GM23338 (cell line): ENCODE results near the gene GRAMD1C. TPM values are rescaled to one million over a fixed set of nuclear protein-coding genes. Genes with fewer than 3 reads are reported as not detected.

Experiments
- ATAC-seq: fragments of 200-7000 bp; cut with Tn5 transposase; 3 replicates; pipeline ENCODE4 v1.9.1; 2020
- DNase-seq: peaks from one replicate; pipeline ENCODE4 v3.0.0-alpha.2; 2015; ENCODE audit warnings: low spot score
- H2AFZ ChIP-seq: fragments of 200-600 bp; sonication (generic); 2 replicates; pipeline ENCODE4 v1.8.0; 2016; ENCODE audit warnings: antibody characterized with exemption, mild to moderate bottlenecking, moderate library complexity
- H3F3A ChIP-seq: fragments of 200-600 bp; sonication (generic); replicated peaks from 2 replicates; pipeline ENCODE4 v1.8.0; 2017; ENCODE audit warnings: antibody characterized with exemption, mixed run types, low read depth
- H3K27ac ChIP-seq: fragments of 200-600 bp; sonication (generic); 2 replicates; pipeline ENCODE4 v1.6.1; 2016; ENCODE audit warnings: low read depth
- H3K27me3 ChIP-seq: fragments of 200-600 bp; sonication (generic); 2 replicates; pipeline ENCODE4 v1.8.0; 2016; ENCODE audit warnings: mild to moderate bottlenecking, mixed run types, moderate library complexity; ENCODE audit not compliant: insufficient read depth
- H3K36me3 ChIP-seq: fragments of 200-600 bp; sonication (generic); 2 replicates; pipeline ENCODE4 v1.8.0; 2016; ENCODE audit warnings: mild to moderate bottlenecking; ENCODE audit not compliant: insufficient read depth
- H3K4me1 ChIP-seq: fragments of 200-600 bp; sonication (generic); 2 replicates; pipeline ENCODE4 v1.8.0; 2016; ENCODE audit warnings: mild to moderate bottlenecking, moderate library complexity; ENCODE audit not compliant: insufficient read depth
- H3K4me2 ChIP-seq: fragments of 200-600 bp; sonication (generic); 2 replicates; pipeline ENCODE4 v1.7.1; 2017; ENCODE audit warnings: mixed run types
- H3K4me3 ChIP-seq: fragments of 200-600 bp; sonication (generic); 2 replicates; pipeline ENCODE4 v1.6.1; 2016; ENCODE audit warnings: mixed run types
- H3K79me2 ChIP-seq: fragments of 200-600 bp; sonication (generic); replicated peaks from 2 replicates; pipeline ENCODE4 v1.8.0; 2017; ENCODE audit warnings: mild to moderate bottlenecking; ENCODE audit not compliant: insufficient read depth
- H3K9me2 ChIP-seq: fragments of 200-600 bp; sonication (generic); 2 replicates; pipeline ENCODE4 v1.8.0; 2017; ENCODE audit not compliant: insufficient read depth
- H4K20me1 ChIP-seq: fragments of 200-600 bp; sonication (generic); replicated peaks from 2 replicates; pipeline ENCODE4 v1.8.0; 2017; ENCODE audit warnings: mild to moderate bottlenecking; ENCODE audit not compliant: insufficient read depth
- H3K27ac Mint-ChIP-seq: 2 replicates; pipeline ENCODE4 v1.8.0; 2020; ENCODE audit warnings: inconsistent platforms, mild to moderate bottlenecking, moderate library complexity, mixed read lengths
- H3K27me3 Mint-ChIP-seq: 3 replicates; pipeline ENCODE4 v1.8.0; 2022; ENCODE audit warnings: low read depth, mild to moderate bottlenecking, moderate library complexity, mixed read lengths, inconsistent platforms; ENCODE audit not compliant: insufficient read depth, poor library complexity
- H3K36me3 Mint-ChIP-seq: 3 replicates; pipeline ENCODE4 v1.8.0; 2021; ENCODE audit warnings: low read depth, mild to moderate bottlenecking, inconsistent platforms, moderate library complexity, mixed read lengths
- H3K4me1 Mint-ChIP-seq: 3 replicates; pipeline ENCODE4 v1.8.0; 2020; ENCODE audit warnings: mild to moderate bottlenecking, inconsistent platforms, mixed read lengths
- H3K4me3 Mint-ChIP-seq: 3 replicates; pipeline ENCODE4 v1.8.0; 2021; ENCODE audit warnings: moderate library complexity, mild to moderate bottlenecking, inconsistent platforms, mixed read lengths
- H3K9me3 Mint-ChIP-seq: 3 replicates; pipeline ENCODE4 v1.8.0; 2020; ENCODE audit warnings: moderate library complexity, mild to moderate bottlenecking, inconsistent platforms, mixed read lengths
- CREB1 ChIP-seq: fragments of 250-450 bp; sonication (Bioruptor Pico); IDR thresholded peaks from 2 replicates; pipeline ENCODE4 v1.5.0; 2020; ENCODE audit warnings: low read depth, mild to moderate bottlenecking, moderate library complexity
- CTCF ChIP-seq, 2 experiments: fragments of 200-600 bp in 1 of 2; sonication (generic) in 1 of 2; conservative IDR thresholded peaks; 2 replicates each; pipeline versions ENCODE4 v1.5.1 to v1.6.1; 2016 to 2017; ENCODE audit warnings: antibody characterized with exemption in 2 of 2, low read depth in 2 of 2, mild to moderate bottlenecking in 2 of 2, moderate library complexity in 1 of 2
- ETS1 ChIP-seq: IDR thresholded peaks from 2 replicates; pipeline ENCODE4 v1.6.1; 2016; ENCODE audit warnings: antibody characterized with exemption
- EZH2 ChIP-seq: fragments of 200-600 bp; sonication (generic); IDR thresholded peaks from one replicate; pipeline ENCODE4 v1.8.0; 2017; ENCODE audit warnings: antibody characterized with exemption, mild to moderate bottlenecking, low read depth; ENCODE audit not compliant: unreplicated experiment
- EZH2phosphoT487 ChIP-seq: fragments of 200-600 bp; sonication (generic); IDR thresholded peaks from one replicate; pipeline ENCODE4 v1.8.1; 2018; ENCODE audit warnings: antibody characterized with exemption; ENCODE audit not compliant: unreplicated experiment
- JUNB ChIP-seq: IDR thresholded peaks from one replicate; pipeline ENCODE4 v1.6.1; 2016; ENCODE audit warnings: antibody characterized with exemption; ENCODE audit not compliant: unreplicated experiment
- NANOG ChIP-seq: IDR thresholded peaks from 2 replicates; pipeline ENCODE4 v1.6.1; 2016; ENCODE audit warnings: antibody characterized with exemption, borderline replicate concordance
- POLR2AphosphoS5 ChIP-seq: IDR thresholded peaks from 2 replicates; pipeline ENCODE4 v1.6.1; 2016; ENCODE audit warnings: antibody characterized with exemption, low read depth
- REST ChIP-seq: IDR thresholded peaks from one replicate; pipeline ENCODE4 v1.6.1; 2018; ENCODE audit warnings: antibody characterized with exemption; ENCODE audit not compliant: unreplicated experiment
- STAT1 ChIP-seq: IDR thresholded peaks from one replicate; pipeline ENCODE4 v1.6.1; 2016; ENCODE audit warnings: antibody characterized with exemption; ENCODE audit not compliant: unreplicated experiment
- ZNF114 ChIP-seq: fragments of 250-450 bp; sonication (Bioruptor Pico); IDR thresholded peaks from 2 replicates; pipeline ENCODE4 v1.5.0; 2020; ENCODE audit warnings: mild to moderate bottlenecking, moderate library complexity
- ZNF331 ChIP-seq: fragments of 250-450 bp; sonication (Bioruptor Pico); IDR thresholded peaks from 2 replicates; pipeline ENCODE4 v1.5.0; 2020; ENCODE audit warnings: low read depth, mild to moderate bottlenecking, moderate library complexity
- ZNF462 ChIP-seq: fragments of 250-450 bp; sonication (Bioruptor Pico); IDR thresholded peaks from 2 replicates; pipeline ENCODE4 v1.5.0; 2020; ENCODE audit warnings: mild to moderate bottlenecking, moderate library complexity
- polyA plus RNA-seq: library from polyadenylated mRNA; unstranded; fragments of >200 nt; fragmentation: Nextera tagmentation; extraction: Ambion mirVana; gene quantifications from 2 replicates; pipeline ENCODE4 v1.2.1, GENCODE V29; 2016
- total RNA-seq: library from RNA; depleted of rRNA; stranded (reverse); fragments of >200 nt; shearing (Covaris generic); gene quantifications from 2 replicates; pipeline ENCODE4 v1.2.3, GENCODE V29; 2014

GRAMD1C gene
- total and polyA plus RNA-seq, 2 experiments from 2014 or later = 3.3 to 3.6 TPM

DNA sequence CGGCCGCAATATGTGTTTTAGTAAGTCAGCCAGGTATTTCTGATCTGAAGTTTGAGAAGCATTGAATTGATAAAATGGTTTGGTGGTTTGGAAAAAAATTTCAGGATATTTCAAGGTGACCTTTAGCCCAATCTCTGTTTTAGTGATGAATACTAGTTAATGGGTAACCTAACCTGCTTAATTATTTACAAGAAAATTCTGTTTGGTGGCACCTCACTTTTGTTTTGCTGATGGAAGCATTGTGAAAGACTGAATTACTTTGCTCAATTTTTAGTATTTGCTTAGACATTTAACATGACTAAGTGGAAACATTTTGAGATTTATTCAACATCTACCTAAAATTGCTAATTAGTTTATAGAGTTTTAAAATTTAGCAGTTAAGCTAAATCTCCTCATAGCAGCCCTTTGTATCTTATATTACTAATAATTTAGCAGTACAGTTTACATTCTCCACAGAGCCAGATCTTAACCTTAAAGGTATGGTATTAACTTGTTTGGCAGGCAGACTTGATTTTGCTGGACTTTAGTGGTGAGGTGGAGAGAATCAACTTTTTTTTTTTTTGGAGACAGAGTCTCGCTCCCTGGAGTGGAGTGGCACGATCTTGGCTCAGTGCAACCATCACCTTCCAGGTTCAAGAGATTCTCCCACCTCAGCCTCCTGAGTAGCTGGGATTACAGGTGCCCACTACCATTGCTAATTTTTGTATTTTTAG lies 35.4 kb downstream of the GRAMD1C start:
- Mint-ChIP-seq H3K4me1 (no peaks in the 10 kb centered on the region), H3K27me3 (no peaks in the 10 kb centered on the region), H3K9me3 (no peaks in the 10 kb centered on the region), H3K36me3 (no peaks in the 10 kb centered on the region), H3K4me3 (no peak overlapping the region), H3K27ac (no peak overlapping the region)
- Histone ChIP-seq H3F3A (no peaks in the 10 kb centered on the region), H3K4me2 (no peak overlapping the region), H3K4me1 (no peaks in the 10 kb centered on the region), H3K79me2 (no peaks in the 10 kb centered on the region), H2AFZ (no peak overlapping the region), H3K9me2 (0 out of 2 replicates have a peak, but pooled peaks cover 3% of the 10 kb centered on the region), H3K27ac (no peak overlapping the region), H3K4me3 (no peak overlapping the region), H3K36me3 (no peaks in the 10 kb centered on the region), H3K27me3 (no peaks in the 10 kb centered on the region), H4K20me1 (no peaks in the 10 kb centered on the region)
- TF ChIP-seq STAT1 = no peak
- no peak for TF ChIP-seq CTCF (conservative IDR thresholded peaks at IDR 0.05; ENCODE audit: low read depth in 2 of 2)
- TF ChIP-seq ZNF114 = no peak
- TF ChIP-seq ZNF331 = no peak
- TF ChIP-seq NANOG = no peak
- TF ChIP-seq REST = no peak
- TF ChIP-seq ZNF462 (CRISPR knock-in tag) = no peak
- TF ChIP-seq JUNB = no peak
- no peak for TF ChIP-seq EZH2phosphoT487
- TF ChIP-seq ETS1 = no peak
- no peak for TF ChIP-seq POLR2AphosphoS5
- TF ChIP-seq CREB1 (CRISPR knock-in tag) = no peak
- TF ChIP-seq EZH2 = no peak
- DNase-seq (no peak), ATAC-seq (no peak)
